PC-3 (cell line): ENCODE measurements around the gene ADCY5.

Experiments used
- CTCF ChIP-seq: fragments of 300-600 bp; sonication (generic); conservative IDR thresholded peaks from 2 replicates; pipeline ENCODE4 v1.5.1; 2017; ENCODE audit warnings: antibody characterized with exemption, low read depth, mild to moderate bottlenecking, low read length
- EZH2 ChIP-seq: fragments of 300-600 bp; sonication (generic); IDR thresholded peaks from one replicate; pipeline ENCODE4 v1.6.1; 2017; ENCODE audit warnings: antibody characterized with exemption, mild to moderate bottlenecking, low read length; ENCODE audit not compliant: unreplicated experiment
- EZH2phosphoT487 ChIP-seq: fragments of 300-600 bp; sonication (generic); IDR thresholded peaks from 2 replicates; pipeline ENCODE4 v1.6.1; 2018; ENCODE audit warnings: mild to moderate bottlenecking, antibody characterized with exemption, low read length, borderline replicate concordance

GRCh38 chr3:123386477-123387040, 62.3 kb downstream of the ADCY5 start:
- TF ChIP-seq CTCF (no peak), EZH2phosphoT487 (no peak), EZH2 (no peak)
